Muscle of leg (tissue), 11 donors: ENCODE data around the gene ZNF318. TPM values are rescaled to one million over a fixed set of nuclear protein-coding genes. Genes with fewer than 3 reads are reported as not detected.
A peak's percentile ranks its signal among the peaks of the same experiment; 100 is the strongest.
"Not testable (repeated sequence)": the region's sequence is repeated elsewhere in the genome, so short reads cannot be mapped to it uniquely, and the experiment has no call there.

Experiments
- DNase-seq: peaks from one replicate; pipeline ENCODE4 v3.0.0; 2013
- H3K27ac ChIP-seq: one replicate; pipeline ENCODE4 v1.5.1; 2013; ENCODE audit warnings: mild to moderate bottlenecking, low read length, control low read depth
- H3K27me3 ChIP-seq: one replicate; pipeline ENCODE4 v1.6.1; 2013; ENCODE audit warnings: low read length; ENCODE audit not compliant: control insufficient read depth, insufficient read depth
- H3K36me3 ChIP-seq: one replicate; pipeline ENCODE4 v1.6.1; 2013; ENCODE audit warnings: low read length; ENCODE audit not compliant: control insufficient read depth, insufficient read depth
- H3K4me1 ChIP-seq: one replicate; pipeline ENCODE4 v1.6.1; 2013; ENCODE audit warnings: low read length; ENCODE audit not compliant: control insufficient read depth, insufficient read depth
- H3K4me3 ChIP-seq: one replicate; pipeline ENCODE4 v1.5.1; 2013; ENCODE audit warnings: low read length, control low read depth
- H3K9me3 ChIP-seq: replicated peaks from 2 replicates; pipeline ENCODE4 v1.6.1; 2013; ENCODE audit warnings: low read depth, low read length; ENCODE audit not compliant: control insufficient read depth
- WGBS: methylation state at CpG from one replicate; pipeline ENCODE4 v1.1.5; 2013; ENCODE audit warnings: missing lambda C conversion rate; ENCODE audit not compliant: insufficient coverage; 5-methylcytosine and 5-hydroxymethylcytosine counted together
- polyA plus RNA-seq, 8 donors: library from polyadenylated mRNA; unstranded; fragments of 120-200 nt; gene quantifications; one replicate each; pipeline versions ENCODE4 v1.2.1 to v1.2.3, GENCODE V29; 2013; ENCODE audit warnings: inconsistent platforms in 1 of 8, low replicate concordance in 1 of 8; ENCODE audit not compliant: insufficient read length in 8 of 8, insufficient read depth in 1 of 8
- total RNA-seq: library from RNA; stranded (reverse); fragments of 120-200 nt; gene quantifications from one replicate; pipeline ENCODE4 v1.2.4, GENCODE V29; 2013

The ZNF318 gene
- total and polyA plus RNA-seq, 9 donors: 9.4 to 17.3 (median 13.0) TPM

DNA sequence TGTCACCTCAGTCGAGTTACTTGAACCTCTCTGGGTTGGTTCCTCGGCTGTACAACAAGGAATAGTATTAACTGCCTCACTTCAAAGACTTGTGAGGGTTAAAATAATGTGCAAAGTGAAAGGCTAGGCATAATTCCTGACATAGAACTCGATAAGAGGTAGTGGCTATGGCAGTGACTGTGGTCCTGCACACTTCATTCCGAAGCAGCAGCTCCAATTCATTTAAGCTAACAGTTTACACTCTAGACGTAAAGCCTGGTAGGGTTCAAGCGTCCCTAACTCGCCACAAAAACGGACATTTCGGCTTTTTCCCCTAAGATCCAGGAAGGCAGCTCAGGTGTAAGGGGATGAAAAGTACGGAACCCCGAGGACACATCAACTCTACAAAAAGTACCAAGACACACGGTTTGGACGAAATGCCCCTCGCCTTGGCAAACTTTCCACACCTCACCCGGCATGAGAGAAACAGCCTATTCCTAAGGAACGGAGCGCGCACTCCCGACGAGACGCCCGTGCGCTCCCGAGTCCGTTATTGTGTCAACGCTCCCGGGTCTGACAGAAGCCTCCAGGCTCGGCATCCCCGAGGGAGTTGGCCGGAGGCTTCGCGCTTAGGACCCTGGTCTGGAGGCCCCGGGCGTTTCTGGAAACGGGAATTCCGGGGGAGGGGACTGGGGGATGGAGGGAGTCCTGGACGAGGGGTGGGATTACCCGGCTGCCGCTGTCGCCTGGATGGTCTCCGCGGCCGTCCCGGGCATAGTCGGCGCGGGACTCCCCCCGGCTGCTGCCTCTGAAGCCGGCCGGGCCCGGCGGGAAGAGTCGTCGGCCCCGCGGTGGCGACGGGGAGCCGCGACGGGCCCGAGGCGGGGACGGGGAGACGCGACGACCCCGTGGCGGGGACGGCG is 937 bp downstream of the ZNF318 start:
- DNase-seq: peak; percentile 71

GRCh38 chr6:43367245-43367984 is 2.0 kb downstream of the ZNF318 start:
- 100% methylated on average over 2 of the region's 9 CpGs for WGBS

More for the DNA sequence above, 937 bp downstream of the ZNF318 start:
- Histone ChIP-seq H3K4me1 (peaks cover 21% of the 10 kb centered on the region), H3K4me3 (peak overlapping the region; percentile 68), H3K27ac (peak overlapping the region; percentile 52), H3K36me3 (peaks cover 16% of the 10 kb centered on the region), H3K9me3 (no peaks in the 10 kb centered on the region), H3K27me3 (no peaks in the 10 kb centered on the region)
- WGBS: under 1% methylated on average over 57 of the region's 71 CpGs

DNA sequence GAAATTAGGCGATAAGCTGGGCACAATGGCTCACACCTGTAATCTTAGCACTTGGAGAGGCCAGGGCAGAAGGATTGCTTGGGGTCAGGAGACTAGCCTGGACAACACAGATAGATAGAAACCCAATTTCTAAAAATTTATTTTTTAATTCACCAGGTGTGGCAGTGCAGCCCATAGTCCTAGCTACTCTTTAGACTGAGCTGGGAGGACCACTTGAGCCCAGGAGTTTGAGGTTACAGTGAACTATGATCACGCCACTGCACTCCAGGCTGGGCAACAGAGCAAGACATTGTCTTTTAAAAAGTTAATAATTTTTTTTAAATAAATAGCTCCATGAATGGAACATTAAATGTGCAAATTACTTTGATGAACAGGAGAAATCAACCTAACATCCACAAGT is 8.2 kb downstream of the ZNF318 start:
- no peaks in the 10 kb centered on the region for H3K27me3 ChIP-seq
- H3K36me3 ChIP-seq: peaks cover 52% of the 10 kb centered on the region
- no CpG with 5 or more reads among the region's 2 CpGs for WGBS

More at GRCh38 chr6:43367245-43367984, 2.0 kb downstream of the ZNF318 start:
- H3K4me1 ChIP-seq: peaks cover 21% of the 10 kb centered on the region
- H3K27me3 ChIP-seq: no peaks in the 10 kb centered on the region
- H3K9me3 ChIP-seq: no peaks in the 10 kb centered on the region
- no peak overlapping the region for H3K27ac ChIP-seq
- H3K36me3 ChIP-seq: peaks cover 25% of the 10 kb centered on the region
- no peak overlapping the region for H3K4me3 ChIP-seq
- peak; percentile 12 for DNase-seq

DNA sequence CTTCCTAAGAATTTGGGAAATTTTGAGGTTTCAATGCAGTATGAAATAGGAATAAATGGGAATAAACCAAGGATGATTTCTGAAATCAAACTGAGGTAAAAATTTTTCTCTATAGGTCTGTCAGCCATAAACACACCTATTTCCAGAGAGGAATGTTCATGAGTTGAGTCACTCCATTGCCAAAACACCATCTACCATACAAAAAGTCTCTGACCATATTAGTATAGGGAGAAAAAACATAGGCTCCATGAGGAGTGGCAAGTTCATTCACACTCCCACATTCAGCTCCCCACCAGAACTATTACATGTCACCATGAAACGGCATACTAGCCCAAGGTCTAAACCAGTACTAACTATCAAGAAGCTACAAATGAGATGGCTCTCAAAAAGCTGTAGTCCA is 9.6 kb downstream of the ZNF318 start:
- Histone ChIP-seq H3K27ac (no peak overlapping the region), H3K9me3 (no peaks in the 10 kb centered on the region), H3K4me3 (no peak overlapping the region), H3K36me3 (peaks cover 55% of the 10 kb centered on the region), H3K27me3 (no peaks in the 10 kb centered on the region), H3K4me1 (no peaks in the 10 kb centered on the region)
- WGBS: 100% methylated on average over 1 of the region's 1 CpG
- no peak for DNase-seq

More for the DNA sequence above, 8.2 kb downstream of the ZNF318 start:
- H3K4me3 ChIP-seq: no peak overlapping the region
- H3K27ac ChIP-seq: no peak overlapping the region
- no peaks in the 10 kb centered on the region for H3K9me3 ChIP-seq
- no peaks in the 10 kb centered on the region for H3K4me1 ChIP-seq
- DNase-seq: no peak

DNA sequence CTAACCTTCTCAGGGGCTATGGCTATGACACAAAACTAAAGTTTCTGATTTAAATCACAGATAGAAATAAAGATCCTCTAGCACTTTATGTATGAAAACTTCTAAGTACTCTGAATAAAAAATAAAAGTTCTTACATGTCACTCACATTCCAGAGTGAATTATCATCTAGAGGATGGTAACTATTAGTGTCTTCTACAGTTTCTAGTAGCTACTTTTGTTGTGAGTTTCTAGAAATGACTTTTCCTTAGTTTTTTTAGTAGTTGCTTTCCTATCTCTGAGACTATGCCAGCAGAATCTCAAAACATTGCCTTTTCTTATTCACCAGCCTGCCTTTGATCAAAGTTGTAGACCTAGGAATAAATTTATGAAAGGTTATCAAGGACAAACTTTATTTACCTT is 10.1 kb downstream of the ZNF318 start:
- Histone ChIP-seq H3K4me1 (no peaks in the 10 kb centered on the region), H3K4me3 (no peak overlapping the region), H3K27me3 (no peaks in the 10 kb centered on the region), H3K27ac (no peak overlapping the region), H3K36me3 (peaks cover 59% of the 10 kb centered on the region), H3K9me3 (no peaks in the 10 kb centered on the region)
- no peak for DNase-seq

GRCh38 chr6:43355862-43356590 is 13.4 kb downstream of the ZNF318 start:
- peaks cover 50% of the 10 kb centered on the region for H3K36me3 ChIP-seq
- H3K27me3 ChIP-seq: no peaks in the 10 kb centered on the region
- no peak overlapping the region for H3K27ac ChIP-seq
- WGBS: no CpG with 5 or more reads among the region's 2 CpGs
- no peak for DNase-seq
- H3K4me3 ChIP-seq: no peak overlapping the region
- no peaks in the 10 kb centered on the region for H3K9me3 ChIP-seq
- no peaks in the 10 kb centered on the region for H3K4me1 ChIP-seq

DNA sequence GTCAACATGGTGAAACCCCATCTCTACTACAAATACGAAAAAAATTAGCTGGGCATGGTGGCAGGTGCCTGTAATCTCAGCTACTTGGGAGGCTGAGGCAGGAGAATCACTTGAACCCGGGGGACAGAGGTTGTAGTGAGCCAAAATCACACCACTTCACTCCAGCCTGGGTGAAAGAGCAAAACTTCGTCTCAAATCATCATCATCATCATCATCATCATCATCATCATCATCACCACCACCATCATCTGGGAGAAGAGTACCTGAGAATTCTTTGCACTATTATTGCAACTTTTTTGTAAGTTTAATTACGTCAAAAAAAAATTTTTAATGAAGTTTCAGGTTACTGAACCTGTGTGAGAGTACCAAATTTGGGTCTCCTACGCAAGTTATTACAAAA is 17.5 kb downstream of the ZNF318 start:
- H3K36me3 ChIP-seq: peaks cover 43% of the 10 kb centered on the region
- DNase-seq: not testable (repeated sequence)

DNA sequence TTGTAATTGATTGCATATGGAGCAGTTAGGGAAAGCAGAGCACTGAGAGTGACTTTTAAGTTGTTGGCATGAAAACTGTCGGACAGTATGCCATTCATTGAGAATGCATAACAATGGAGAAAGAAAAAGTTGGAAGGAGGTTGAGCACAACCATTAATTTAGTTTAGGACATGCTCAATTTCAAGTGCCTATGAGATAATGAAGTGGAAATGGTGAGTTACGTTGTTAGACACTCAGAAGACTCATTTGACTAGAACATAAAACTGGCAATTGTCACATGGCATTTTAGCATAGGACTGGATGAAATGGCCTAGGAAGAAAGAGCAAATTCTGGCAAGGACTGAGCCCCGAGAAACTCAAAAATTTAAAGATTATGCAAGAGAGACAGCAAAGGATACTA is 22.0 kb downstream of the ZNF318 start:
- DNase-seq: no peak
- H3K36me3 ChIP-seq: peaks cover 30% of the 10 kb centered on the region
- H3K4me1 ChIP-seq: no peaks in the 10 kb centered on the region
- H3K27ac ChIP-seq: no peak overlapping the region
- 100% methylated on average over 1 of the region's 3 CpGs for WGBS
- H3K4me3 ChIP-seq: no peak overlapping the region
- H3K27me3 ChIP-seq: no peaks in the 10 kb centered on the region
- no peaks in the 10 kb centered on the region for H3K9me3 ChIP-seq

More for the DNA sequence above, 17.5 kb downstream of the ZNF318 start:
- not testable (repeated sequence) for H3K4me1 ChIP-seq, H3K27me3 ChIP-seq, H3K9me3 ChIP-seq, H3K4me3 ChIP-seq, H3K27ac ChIP-seq
- WGBS: 94% methylated on average over 2 of the region's 5 CpGs

- Histone ChIP-seq H3K4me3 (no peak overlapping the region), H3K4me1 (no peaks in the 10 kb centered on the region), H3K9me3 (no peaks in the 10 kb centered on the region), H3K27ac (no peak overlapping the region), H3K27me3 (no peaks in the 10 kb centered on the region), H3K36me3 (peaks cover 30% of the 10 kb centered on the region)
- 84% methylated on average over 3 of the region's 3 CpGs for WGBS
- DNase-seq: no peak
Measured at GRCh38 chr6:43347021-43347420, 22.4 kb downstream of the ZNF318 start.

GRCh38 chr6:43346243-43346642 is 23.2 kb downstream of the ZNF318 start:
- 100% methylated on average over 5 of the region's 11 CpGs for WGBS
- not testable (repeated sequence) for H3K4me1 ChIP-seq

More at GRCh38 chr6:43346243-43346642, 23.2 kb downstream of the ZNF318 start:
- H3K4me3 ChIP-seq, H3K27me3 ChIP-seq, H3K27ac ChIP-seq, H3K9me3 ChIP-seq, DNase-seq: not testable (repeated sequence)
- H3K36me3 ChIP-seq: peaks cover 36% of the 10 kb centered on the region
